Calu3 (cell line): ENCODE measurements around the gene PGM1. TPM values are rescaled to one million over a fixed set of nuclear protein-coding genes. Genes with fewer than 3 reads are reported as not detected.

Experiments
- BruUV-seq: library from RNA; stranded (reverse); fragments of 400-500 nt; replicated peaks from 2 replicates; lab custom pipeline; 2021; lab: Mats Ljungman, UMichigan
- CTCF ChIA-PET: fragments of 300-600 bp; sonication (Branson Sonifier 250); formaldehyde crosslinking; loops from one replicate; lab custom pipeline; 2022; ENCODE audit warnings: antibody characterized with exemption; lab: Charles Lee
- DNase-seq: peaks from one replicate; pipeline ENCODE4 v3.0.0; 2022
- H3K27ac Mint-ChIP-seq: one replicate; pipeline ENCODE4 v1.8.0; 2022; ENCODE audit warnings: mixed read lengths; ENCODE audit not compliant: unreplicated experiment
- H3K27me3 Mint-ChIP-seq: one replicate; pipeline ENCODE4 v1.8.0; 2022; ENCODE audit warnings: mixed read lengths; ENCODE audit not compliant: unreplicated experiment
- H3K36me3 Mint-ChIP-seq: one replicate; pipeline ENCODE4 v1.8.0; 2022; ENCODE audit warnings: mild to moderate bottlenecking, moderate library complexity, mixed read lengths; ENCODE audit not compliant: insufficient read depth, unreplicated experiment
- H3K4me1 Mint-ChIP-seq: one replicate; pipeline ENCODE4 v1.8.0; 2022; ENCODE audit warnings: mild to moderate bottlenecking, low read depth, mixed read lengths; ENCODE audit not compliant: unreplicated experiment
- H3K4me3 Mint-ChIP-seq: one replicate; pipeline ENCODE4 v1.8.0; 2022; ENCODE audit warnings: mild to moderate bottlenecking, low read depth, moderate library complexity, mixed read lengths; ENCODE audit not compliant: unreplicated experiment
- H3K9me3 Mint-ChIP-seq: one replicate; pipeline ENCODE4 v1.8.0; 2022; ENCODE audit warnings: low read depth, mixed read lengths; ENCODE audit not compliant: unreplicated experiment
- CTCF ChIP-seq: fragments of 200-600 bp; IDR thresholded peaks from one replicate; pipeline ENCODE4 v1.8.0; 2022; ENCODE audit warnings: antibody characterized with exemption; ENCODE audit not compliant: unreplicated experiment
- intact Hi-C: fragments of 100-400 bp; cut with micrococcal nuclease; formaldehyde crosslinking; loops from one replicate; pipeline ENCODE4 v1.10.0; 2022; ENCODE audit not compliant: unreplicated experiment
- total RNA-seq: library from RNA; stranded (reverse); gene quantifications from 2 replicates; pipeline ENCODE4 v1.2.3, GENCODE V29; 2022

PGM1 gene
- total RNA-seq, 1 experiment from 2014 or later, result 52.9 TPM

DNA sequence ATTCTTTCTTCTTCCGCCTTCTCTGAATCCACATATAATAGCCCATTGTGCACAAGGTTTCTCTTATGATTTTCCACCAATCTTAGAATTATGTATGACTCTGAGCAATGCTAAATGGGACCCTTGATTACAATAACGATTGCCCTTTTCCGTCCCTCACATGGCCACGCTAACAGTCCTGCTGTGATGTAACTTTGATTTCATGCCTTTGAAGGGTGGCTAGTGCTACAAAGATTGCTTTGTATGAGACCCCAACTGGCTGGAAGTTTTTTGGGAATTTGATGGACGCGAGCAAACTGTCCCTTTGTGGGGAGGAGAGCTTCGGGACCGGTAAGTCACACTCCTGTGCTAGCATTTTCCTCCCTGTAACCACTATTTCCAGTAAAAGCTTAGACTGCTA, 45.3 kb downstream of the PGM1 start:
- Mint-ChIP-seq H3K4me1 (peaks cover 77% of the 10 kb centered on the region), H3K27me3 (no peaks in the 10 kb centered on the region)
- TF ChIP-seq CTCF, result no peak

DNA sequence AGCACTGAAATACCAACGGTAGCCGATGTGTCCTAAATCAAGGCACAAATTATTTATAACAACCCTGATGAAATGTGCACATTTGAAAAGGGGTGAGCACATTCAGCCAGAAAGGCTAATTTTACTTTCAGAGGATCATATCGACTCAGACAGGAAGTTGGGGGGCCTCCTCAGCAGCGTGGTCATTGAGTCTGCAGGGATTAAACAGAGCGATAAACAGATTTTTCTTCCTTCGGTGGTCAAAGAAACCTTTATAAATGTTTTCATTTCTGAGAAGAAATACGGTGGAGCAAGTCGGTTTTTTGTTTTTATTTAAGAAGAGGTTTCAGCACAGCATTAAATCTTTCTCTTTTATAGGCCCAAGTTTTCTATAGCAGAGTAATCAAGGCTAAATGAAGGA, 45.7 kb downstream of the PGM1 start:
- intact Hi-C loops, result no loop called here
- no peak overlapping the region for H3K4me3 Mint-ChIP-seq
- H3K36me3 Mint-ChIP-seq, result peaks cover 19% of the 10 kb centered on the region
- TF ChIP-seq CTCF, result no peak
- no peak for DNase-seq
- peaks cover 81% of the 10 kb centered on the region for H3K4me1 Mint-ChIP-seq
- no peaks in the 10 kb centered on the region for H3K9me3 Mint-ChIP-seq
- peak overlapping the region; percentile 75 for H3K27ac Mint-ChIP-seq
- H3K27me3 Mint-ChIP-seq, result no peaks in the 10 kb centered on the region
- no TSS peak for BruUV-seq
- CTCF ChIA-PET, result no interaction called here

More for the DNA sequence above, 45.3 kb downstream of the PGM1 start:
- intact Hi-C loops, result no loop called here
- CTCF ChIA-PET, result no interaction called here
- peaks cover 19% of the 10 kb centered on the region for H3K36me3 Mint-ChIP-seq
- H3K27ac Mint-ChIP-seq, result no peak overlapping the region
- H3K4me3 Mint-ChIP-seq, result no peak overlapping the region
- no peak for DNase-seq
- no peaks in the 10 kb centered on the region for H3K9me3 Mint-ChIP-seq
- no TSS peak for BruUV-seq

DNA sequence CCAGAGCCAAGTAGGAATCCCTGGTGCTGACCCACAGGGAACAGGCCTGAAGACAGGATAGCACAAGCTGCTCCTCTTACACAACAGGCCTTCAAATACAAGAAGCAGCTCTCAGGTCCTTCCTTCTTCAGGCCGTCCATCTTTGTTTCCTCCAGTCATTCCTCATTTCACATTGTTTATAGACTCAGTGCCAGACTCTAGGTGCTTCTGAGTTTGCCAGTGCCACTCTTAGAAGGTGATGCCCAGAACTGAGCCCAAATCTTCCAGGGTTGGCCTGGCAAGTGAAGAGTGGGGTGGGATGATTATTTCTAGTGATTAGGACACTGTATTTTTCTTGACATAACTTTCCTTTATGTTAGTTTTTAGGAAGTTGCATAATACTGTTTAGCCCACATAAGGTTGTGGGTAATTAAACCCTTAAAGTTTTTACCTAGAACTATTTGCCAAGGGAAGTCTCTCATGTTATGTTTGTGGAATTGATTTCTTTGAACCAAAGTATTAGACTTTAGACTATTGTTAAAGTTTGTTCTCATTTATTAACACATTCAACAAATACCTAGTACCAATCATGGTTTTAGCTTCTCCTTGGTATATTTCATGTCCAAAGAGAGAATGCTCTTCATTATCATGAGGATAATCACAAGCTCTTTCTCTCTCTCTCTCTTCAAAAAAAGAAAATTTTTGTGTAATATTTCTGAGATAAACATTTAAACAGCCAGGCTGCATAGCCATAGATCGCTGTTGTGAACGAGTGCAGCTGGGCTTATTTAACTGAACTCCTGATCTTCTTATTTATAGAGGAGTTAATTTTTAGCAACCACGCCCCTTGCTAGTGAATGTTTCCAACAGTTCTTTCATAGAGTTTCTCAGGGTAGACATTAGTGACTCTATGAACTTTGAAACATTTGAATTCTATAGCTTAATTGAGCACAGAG, 47.7 kb downstream of the PGM1 start:
- peak; percentile 45 for DNase-seq
- Mint-ChIP-seq H3K4me3 (peak overlapping the region; percentile 31), H3K9me3 (peaks cover 3% of the 10 kb centered on the region), H3K27me3 (no peaks in the 10 kb centered on the region), H3K4me1 (peaks cover 92% of the 10 kb centered on the region), H3K36me3 (peaks cover 23% of the 10 kb centered on the region), H3K27ac (peak overlapping the region; percentile 75)
- no peak for TF ChIP-seq CTCF
- no TSS peak for BruUV-seq
- CTCF ChIA-PET, result interaction anchor here (0.9 to 1.1 kb wide), 3 partner anchors 12 to 34 kb away, joined by 3 to 4 read pairs (median 3); no protein-coding TSS in a partner anchor
- intact Hi-C loops, result loop anchor here (1.0 kb wide), 1 partner anchor 22 kb away; no protein-coding TSS in a partner anchor

DNA sequence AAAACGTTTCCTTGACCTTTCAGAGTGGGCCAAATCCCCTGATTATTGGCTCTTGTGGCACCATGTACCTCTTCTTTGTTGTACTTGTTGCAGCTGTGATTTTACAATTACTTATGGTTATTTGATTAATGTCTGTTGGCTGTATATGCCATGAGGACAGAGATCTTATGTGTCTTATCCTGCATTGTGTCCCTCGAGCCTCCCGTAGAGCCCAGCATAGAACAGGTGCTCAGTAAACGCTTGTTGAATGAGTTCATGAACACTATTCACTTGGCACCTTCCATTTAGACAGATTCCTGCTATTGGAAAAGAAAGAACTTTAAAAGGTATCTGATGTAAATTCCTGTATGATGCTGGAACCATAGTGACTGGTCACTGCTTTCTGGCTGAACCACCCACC, 48.4 kb downstream of the PGM1 start:
- H3K4me3 Mint-ChIP-seq, result peak overlapping the region; percentile 31
- CTCF ChIA-PET, result interaction anchor here (0.9 to 1.1 kb wide), 3 partner anchors 13 to 33 kb away, joined by 3 to 4 read pairs (median 3); no protein-coding TSS in a partner anchor
- no peaks in the 10 kb centered on the region for H3K27me3 Mint-ChIP-seq
- H3K4me1 Mint-ChIP-seq, result peaks cover 91% of the 10 kb centered on the region
- H3K27ac Mint-ChIP-seq, result peak overlapping the region; percentile 75
- no peak for DNase-seq
- no peak for TF ChIP-seq CTCF
- H3K9me3 Mint-ChIP-seq, result peaks cover 3% of the 10 kb centered on the region
- peaks cover 25% of the 10 kb centered on the region for H3K36me3 Mint-ChIP-seq
- intact Hi-C loops, result loop anchor here (1.0 kb wide), 1 partner anchor 22 kb away; no protein-coding TSS in a partner anchor
- BruUV-seq, result no TSS peak
